Stimulated activated naive CD8-positive, alpha-beta T cell treated with anti-CD3 and anti-CD28 coated beads, Interleukin-15, Interleukin-2, amounts not matched to agents 100 ng/mL and 50 ng/mL, for 24 hours (primary cell): ENCODE data around the gene MRPS16.

Experiments used
- H3K27ac Mint-ChIP-seq: one replicate; pipeline ENCODE4 v1.8.0; 2021; ENCODE audit warnings: mild to moderate bottlenecking, mixed read lengths
- H3K27me3 Mint-ChIP-seq: one replicate; pipeline ENCODE4 v1.8.0; 2021; ENCODE audit warnings: mixed read lengths
- H3K36me3 Mint-ChIP-seq: one replicate; pipeline ENCODE4 v1.8.0; 2021; ENCODE audit warnings: low read depth, mixed read lengths
- H3K4me1 Mint-ChIP-seq: one replicate; pipeline ENCODE4 v1.8.0; 2021; ENCODE audit warnings: low read depth, mixed read lengths
- H3K4me3 Mint-ChIP-seq: one replicate; pipeline ENCODE4 v1.8.0; 2021; ENCODE audit warnings: mild to moderate bottlenecking, mixed read lengths
- H3K9me3 Mint-ChIP-seq: one replicate; pipeline ENCODE4 v1.8.0; 2021; ENCODE audit warnings: mixed read lengths

MRPS16 gene

DNA sequence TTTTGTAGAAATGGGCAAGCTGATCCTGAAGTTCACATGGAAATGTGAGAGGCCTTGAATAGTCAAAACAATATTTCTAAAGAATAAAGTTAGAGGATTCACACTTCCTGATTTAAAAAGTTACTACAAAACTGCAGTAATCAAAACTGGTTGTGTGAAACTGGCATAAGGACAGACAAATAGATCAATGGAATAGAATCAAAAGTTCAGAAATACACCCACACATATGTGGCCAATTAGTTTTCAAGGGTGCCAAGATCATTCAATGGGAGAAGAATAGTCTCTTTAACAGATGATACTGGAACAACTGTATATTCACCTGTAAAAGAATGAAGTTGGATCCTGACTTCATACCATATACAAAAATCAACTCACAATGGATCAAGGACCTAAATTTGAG is 33.1 kb downstream of the MRPS16 start:
- no peak overlapping the region for H3K4me3 Mint-ChIP-seq
- no peaks in the 10 kb centered on the region for H3K4me1 Mint-ChIP-seq
- no peak overlapping the region for H3K27ac Mint-ChIP-seq
- H3K36me3 Mint-ChIP-seq: peaks cover 28% of the 10 kb centered on the region
- no peaks in the 10 kb centered on the region for H3K9me3 Mint-ChIP-seq
- no peaks in the 10 kb centered on the region for H3K27me3 Mint-ChIP-seq

DNA sequence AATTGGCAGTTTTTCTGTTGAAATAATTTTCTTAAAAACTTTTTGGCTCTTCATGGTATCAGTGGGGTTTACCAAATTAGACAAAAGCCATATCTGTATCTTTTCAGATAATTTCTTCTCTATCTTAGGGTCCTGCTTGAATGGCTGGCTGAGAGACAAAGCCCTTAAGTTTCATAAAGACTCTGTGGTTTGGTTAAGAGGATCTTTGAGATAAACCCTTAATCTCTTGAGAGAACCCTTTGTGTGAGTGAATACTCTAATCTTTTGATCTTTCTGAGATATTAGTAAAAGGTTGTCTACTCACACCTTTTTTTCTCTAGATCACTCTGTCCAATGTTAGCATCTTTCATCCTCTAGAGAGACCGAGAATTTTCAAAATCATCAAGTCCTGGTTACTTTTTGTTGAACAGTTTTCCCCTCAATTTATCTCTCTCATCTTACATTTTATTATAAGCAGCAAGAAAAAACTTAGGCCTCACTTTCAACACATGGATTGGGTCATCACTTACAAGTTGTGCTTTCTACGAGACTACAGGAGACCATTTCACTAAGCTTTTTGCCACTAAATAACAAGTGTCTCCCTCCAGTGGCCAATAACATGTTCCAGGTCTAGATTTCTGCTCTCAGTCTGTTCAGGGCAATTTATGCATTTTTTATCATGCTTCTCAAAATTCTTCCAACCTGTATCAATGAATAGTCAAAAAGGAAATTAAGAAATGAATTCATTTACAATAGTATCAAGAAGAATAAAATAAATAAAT is 33.8 kb downstream of the MRPS16 start:
- no peaks in the 10 kb centered on the region for H3K27me3 Mint-ChIP-seq
- no peak overlapping the region for H3K27ac Mint-ChIP-seq
- no peak overlapping the region for H3K4me3 Mint-ChIP-seq
- H3K9me3 Mint-ChIP-seq: no peaks in the 10 kb centered on the region
- H3K36me3 Mint-ChIP-seq: peaks cover 35% of the 10 kb centered on the region
- H3K4me1 Mint-ChIP-seq: no peaks in the 10 kb centered on the region

DNA sequence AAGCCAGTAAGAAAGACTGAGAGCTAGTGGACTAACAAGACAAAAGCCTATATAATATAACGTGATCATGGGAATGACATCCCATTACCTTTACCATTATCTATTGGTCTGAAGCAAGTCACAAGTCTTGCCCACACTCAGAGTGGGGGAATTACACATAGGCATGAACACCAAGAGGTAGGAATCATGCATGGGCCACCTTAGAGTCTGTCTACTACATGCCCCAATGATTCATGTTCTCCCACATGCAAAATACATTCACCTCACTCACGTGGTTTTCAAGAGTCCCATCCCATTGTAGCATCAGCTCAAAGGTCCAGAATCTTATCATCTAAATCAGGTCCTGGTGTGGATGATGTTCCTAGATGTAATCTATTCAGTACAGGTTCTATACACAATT is 34.8 kb downstream of the MRPS16 start:
- Mint-ChIP-seq H3K36me3 (peaks cover 44% of the 10 kb centered on the region), H3K9me3 (no peaks in the 10 kb centered on the region), H3K4me1 (no peaks in the 10 kb centered on the region), H3K27me3 (no peaks in the 10 kb centered on the region), H3K27ac (no peak overlapping the region), H3K4me3 (no peak overlapping the region)

DNA sequence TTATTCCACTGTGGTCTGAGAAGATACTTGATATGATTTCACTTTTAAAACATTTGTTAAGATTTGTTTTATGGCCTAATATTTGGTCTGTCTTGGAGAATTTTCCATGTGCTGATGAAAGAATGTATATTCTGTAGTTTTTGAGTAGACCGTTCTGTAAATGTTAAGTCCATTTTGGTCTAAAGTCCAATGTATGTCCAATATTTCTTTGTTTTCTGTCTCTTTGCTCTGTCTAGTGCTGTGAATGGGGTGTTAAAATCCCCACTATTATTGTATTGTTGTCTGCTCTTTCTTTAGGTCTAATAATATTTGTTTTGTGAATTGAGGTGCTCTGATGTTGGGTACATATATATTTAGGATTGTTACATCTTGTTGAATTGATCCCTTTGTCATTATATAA is 36.7 kb downstream of the MRPS16 start:
- Mint-ChIP-seq H3K27ac (no peak overlapping the region), H3K36me3 (peaks cover 43% of the 10 kb centered on the region), H3K4me3 (no peak overlapping the region)

DNA sequence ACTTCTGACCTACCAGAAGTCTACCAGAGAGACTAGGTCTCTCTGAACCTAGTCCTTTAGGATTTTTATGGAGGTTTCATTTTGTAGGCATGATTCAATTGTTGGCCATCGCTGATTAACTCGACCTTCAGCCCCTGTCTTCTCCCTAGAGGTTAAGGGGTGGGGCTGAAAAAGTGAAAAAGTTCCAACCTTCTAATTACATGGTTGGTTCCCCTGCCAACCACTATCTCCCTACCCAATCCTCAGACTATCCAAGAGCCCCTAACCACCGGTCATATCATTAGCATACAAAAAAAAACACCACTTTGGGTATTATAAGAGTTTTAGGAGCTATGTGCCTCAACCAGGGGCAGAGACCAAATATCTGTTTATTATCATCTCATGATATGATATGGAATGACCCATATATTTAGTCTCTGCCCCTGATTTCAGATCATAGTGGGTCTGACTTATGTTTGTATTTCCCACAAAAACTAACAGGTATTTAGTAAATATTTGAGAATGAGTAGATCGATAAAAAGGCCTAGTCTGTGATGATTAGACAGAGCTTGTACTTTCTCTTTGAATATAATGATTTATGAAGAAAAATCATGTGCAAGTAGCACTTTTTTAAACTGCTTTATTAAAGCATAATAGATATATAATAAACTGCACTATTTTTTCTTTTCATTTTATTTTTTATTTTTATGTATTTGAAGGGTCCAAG is 41.2 kb downstream of the MRPS16 start:
- H3K9me3 Mint-ChIP-seq: no peaks in the 10 kb centered on the region
- no peaks in the 10 kb centered on the region for H3K4me1 Mint-ChIP-seq
- H3K27ac Mint-ChIP-seq: no peak overlapping the region
- H3K4me3 Mint-ChIP-seq: no peak overlapping the region
- peaks cover 35% of the 10 kb centered on the region for H3K36me3 Mint-ChIP-seq
- no peaks in the 10 kb centered on the region for H3K27me3 Mint-ChIP-seq

More for the DNA sequence above, 36.7 kb downstream of the MRPS16 start:
- Mint-ChIP-seq H3K27me3 (no peaks in the 10 kb centered on the region), H3K4me1 (no peaks in the 10 kb centered on the region), H3K9me3 (no peaks in the 10 kb centered on the region)

DNA sequence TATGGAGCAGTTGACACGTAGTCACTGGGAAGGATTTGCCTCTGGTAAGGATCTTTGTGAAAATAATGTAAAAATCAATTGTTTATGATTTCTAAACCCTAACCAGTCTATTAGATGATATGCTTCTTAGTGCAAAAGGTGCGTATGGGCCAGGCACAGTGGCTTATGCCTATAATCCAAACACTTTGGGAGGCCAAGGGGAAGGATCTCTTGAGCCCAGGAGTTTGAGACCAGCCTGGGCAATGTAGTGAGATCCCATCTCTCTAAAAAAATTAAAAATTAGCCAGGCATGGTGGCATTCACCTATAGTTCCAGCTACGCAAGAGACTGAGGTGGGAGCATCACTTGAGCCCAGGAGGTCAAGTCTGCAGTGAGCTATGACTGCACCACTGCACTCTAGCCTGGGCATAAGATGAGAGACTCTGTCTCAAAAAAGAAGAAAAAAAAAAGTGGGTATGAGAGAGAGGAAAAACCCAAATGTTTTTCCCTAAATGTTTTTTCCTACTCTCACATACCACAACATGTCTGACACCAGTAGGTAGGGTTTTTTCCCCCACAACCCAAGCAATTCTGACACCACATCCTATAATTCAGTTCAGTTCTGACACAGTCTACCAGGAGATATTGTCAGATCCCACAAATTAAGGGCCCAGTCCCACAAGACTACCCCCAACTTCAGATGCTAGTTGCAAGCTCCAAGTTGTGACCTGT is 41.9 kb downstream of the MRPS16 start:
- H3K27ac Mint-ChIP-seq: no peak overlapping the region
- no peaks in the 10 kb centered on the region for H3K4me1 Mint-ChIP-seq
- H3K4me3 Mint-ChIP-seq: no peak overlapping the region
- peaks cover 5% of the 10 kb centered on the region for H3K9me3 Mint-ChIP-seq
- peaks cover 34% of the 10 kb centered on the region for H3K36me3 Mint-ChIP-seq
- no peaks in the 10 kb centered on the region for H3K27me3 Mint-ChIP-seq

DNA sequence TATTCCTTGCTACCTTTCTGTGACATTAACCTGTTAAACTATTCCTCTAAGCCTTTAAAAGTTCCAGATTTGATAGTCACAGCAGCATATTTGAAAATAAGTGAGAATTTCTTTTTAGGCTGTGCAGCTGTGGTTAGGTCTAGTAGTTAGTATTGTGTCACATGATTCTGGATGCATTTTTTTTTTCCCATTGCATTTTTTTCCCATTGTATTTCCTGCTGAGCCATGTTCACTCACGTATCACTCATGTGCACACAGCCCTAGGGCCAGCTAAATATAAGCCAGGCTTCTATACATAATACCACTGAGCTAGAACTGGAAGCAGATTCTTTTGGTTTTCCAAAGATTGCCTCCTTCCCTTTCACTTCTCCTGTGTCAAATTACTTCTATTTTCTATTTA is 42.7 kb downstream of the MRPS16 start:
- Mint-ChIP-seq H3K9me3 (peaks cover 5% of the 10 kb centered on the region), H3K27ac (no peak overlapping the region), H3K4me1 (no peaks in the 10 kb centered on the region), H3K27me3 (no peaks in the 10 kb centered on the region), H3K36me3 (peaks cover 32% of the 10 kb centered on the region), H3K4me3 (no peak overlapping the region)

DNA sequence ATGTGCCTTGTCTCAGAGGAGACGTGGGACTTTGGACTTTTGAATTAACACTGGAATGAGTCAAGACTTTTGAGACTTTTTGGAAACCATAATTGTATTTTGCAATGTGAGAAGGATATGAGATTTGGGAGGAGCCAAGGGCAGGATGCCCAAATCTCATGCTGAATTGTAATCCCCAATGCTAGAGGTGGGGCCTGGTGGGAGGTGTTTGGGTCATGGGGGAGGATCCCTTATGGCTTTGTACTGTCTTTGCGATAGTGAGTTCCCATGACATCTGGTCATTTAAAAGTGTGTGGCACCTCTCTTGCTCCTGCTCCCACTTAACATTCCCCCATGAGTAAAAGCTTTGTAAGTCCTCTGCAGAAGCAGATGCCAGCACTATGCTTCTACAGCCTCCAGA is 44.6 kb downstream of the MRPS16 start:
- Mint-ChIP-seq H3K9me3 (peaks cover 5% of the 10 kb centered on the region), H3K4me1 (no peaks in the 10 kb centered on the region), H3K4me3 (no peak overlapping the region), H3K36me3 (peaks cover 18% of the 10 kb centered on the region), H3K27ac (no peak overlapping the region), H3K27me3 (no peaks in the 10 kb centered on the region)

DNA sequence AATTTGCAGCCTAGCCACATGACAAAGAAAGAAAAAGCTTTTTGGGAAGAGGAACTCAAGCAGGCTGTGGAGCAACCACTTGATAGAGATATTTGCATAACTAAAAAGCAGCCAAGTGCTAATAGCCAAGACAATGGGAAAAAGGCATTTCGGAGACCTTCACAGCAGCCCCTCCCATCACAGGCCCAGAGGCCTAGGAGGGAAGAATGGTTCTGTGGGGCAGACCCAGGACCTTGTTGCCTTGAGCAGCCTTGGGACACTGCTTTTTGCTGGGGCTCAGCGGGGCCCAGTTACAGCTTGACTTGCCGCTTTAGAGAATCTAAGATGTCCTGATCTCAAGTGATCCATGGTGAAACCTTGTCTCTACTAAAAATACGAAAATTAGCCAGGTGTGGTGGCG is 46.1 kb downstream of the MRPS16 start:
- no peak overlapping the region for H3K4me3 Mint-ChIP-seq
- H3K36me3 Mint-ChIP-seq: peaks cover 17% of the 10 kb centered on the region
- no peaks in the 10 kb centered on the region for H3K4me1 Mint-ChIP-seq
- peaks cover 5% of the 10 kb centered on the region for H3K9me3 Mint-ChIP-seq
- H3K27me3 Mint-ChIP-seq: no peaks in the 10 kb centered on the region
- H3K27ac Mint-ChIP-seq: no peak overlapping the region

DNA sequence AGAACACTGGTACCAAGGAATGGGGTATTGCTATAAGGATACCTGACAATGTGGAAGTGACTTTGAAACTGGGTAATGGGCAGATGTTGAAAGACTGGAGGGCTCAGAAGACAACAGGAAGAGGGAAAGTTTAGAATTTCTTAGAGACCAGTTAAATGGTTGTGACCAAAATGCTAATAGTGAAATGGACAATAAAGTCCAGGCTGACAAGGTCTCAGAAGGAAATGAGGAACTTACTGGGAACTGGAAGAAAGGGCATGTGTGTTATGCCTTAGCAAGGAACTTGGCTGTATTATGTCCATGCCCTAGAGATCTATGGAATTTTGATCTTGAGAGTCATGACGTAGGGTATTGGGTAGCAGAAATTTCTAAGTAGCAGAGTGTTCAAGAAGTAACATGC is 46.6 kb downstream of the MRPS16 start:
- peaks cover 17% of the 10 kb centered on the region for H3K36me3 Mint-ChIP-seq
- H3K4me1 Mint-ChIP-seq: no peaks in the 10 kb centered on the region

DNA sequence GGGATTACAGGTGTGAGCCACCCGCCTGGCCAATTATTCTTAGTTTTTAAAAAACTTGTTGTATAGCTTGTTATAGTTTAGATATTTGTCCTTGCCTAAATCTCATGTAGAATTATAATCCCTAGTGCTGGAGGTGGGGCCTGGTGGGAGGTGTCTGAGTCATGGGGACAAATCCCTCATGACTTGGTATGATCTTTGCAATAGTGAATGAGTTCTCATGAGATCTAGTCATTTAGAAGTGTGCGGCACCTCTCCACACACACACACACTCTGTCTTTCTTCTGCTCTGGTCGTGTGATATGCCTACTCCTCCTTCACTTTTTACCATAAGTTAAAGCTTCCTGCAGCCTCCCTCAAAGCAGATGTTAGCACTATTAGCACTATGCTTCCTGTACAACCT is 47.4 kb downstream of the MRPS16 start:
- Mint-ChIP-seq H3K27ac (no peak overlapping the region), H3K4me3 (no peak overlapping the region), H3K4me1 (no peaks in the 10 kb centered on the region), H3K36me3 (peaks cover 23% of the 10 kb centered on the region), H3K27me3 (no peaks in the 10 kb centered on the region), H3K9me3 (peaks cover 5% of the 10 kb centered on the region)

More for the DNA sequence above, 46.6 kb downstream of the MRPS16 start:
- H3K9me3 Mint-ChIP-seq: peaks cover 5% of the 10 kb centered on the region
- H3K4me3 Mint-ChIP-seq: no peak overlapping the region
- no peak overlapping the region for H3K27ac Mint-ChIP-seq
- no peaks in the 10 kb centered on the region for H3K27me3 Mint-ChIP-seq
